Raji (cell line): Measurements from ENCODE around the gene PLEK2.

Source experiments
- POLR2A ChIP-seq: IDR thresholded peaks from 2 replicates; pipeline ENCODE4 v1.6.1; 2011; ENCODE audit warnings: low read depth, low read length, control low read depth; ENCODE audit not compliant: insufficient read depth

The PLEK2 gene

GRCh38 chr14:67357969-67358354, 54.0 kb downstream of the PLEK2 start:
- TF ChIP-seq POLR2A = no peak

GRCh38 chr14:67357186-67357968, 54.6 kb downstream of the PLEK2 start:
- no peak for TF ChIP-seq POLR2A

- no peak for TF ChIP-seq POLR2A
These were observed 59.9 kb downstream of the PLEK2 start for GRCh38 chr14:67352055-67352454.

- TF ChIP-seq POLR2A = no peak
These were observed 66.4 kb downstream of the PLEK2 start for GRCh38 chr14:67345583-67345982.

- TF ChIP-seq POLR2A = no peak
These were observed 68.2 kb downstream of the PLEK2 start for GRCh38 chr14:67343601-67344230.
